Measurements from ENCODE around the gene CLEC2D. TPM values are rescaled to one million over a fixed set of nuclear protein-coding genes. Genes with fewer than 3 reads are reported as not detected.
"Not testable (repeated sequence)": the region's sequence is repeated elsewhere in the genome, so short reads cannot be mapped to it uniquely, and the experiment has no call there.

CLEC2D gene
- total and polyA plus RNA-seq, 2 donors (not counting 1 experiment from before 2014, with no cell fraction given), result 2.5 to 5.1 TPM

- Histone ChIP-seq H3K27ac (ENCODE audit: insufficient read depth, low read length) (no peak overlapping the region), H3K4me2 (ENCODE audit: extremely low read depth, insufficient read depth, low read length) (no peak overlapping the region), H3K36me3 (ENCODE audit: control insufficient read depth, insufficient read depth, low read length) (no peaks in the 10 kb centered on the region), H3K27me3 (ENCODE audit: control insufficient read depth, insufficient read depth, low read length) (no peaks in the 10 kb centered on the region), H3K9ac (ENCODE audit: insufficient read depth, low read length) (no peak overlapping the region), H3K9me3 (ENCODE audit: control insufficient read depth, insufficient read depth, low read depth, low read length) (no peaks in the 10 kb centered on the region), H3K79me2 (ENCODE audit: control insufficient read depth, insufficient read depth, low read length) (no peaks in the 10 kb centered on the region), H4K20me1 (ENCODE audit: control insufficient read depth, extremely low read depth, insufficient read depth, low read length) (no peaks in the 10 kb centered on the region), H3K4me1 (ENCODE audit: control insufficient read depth, extremely low read depth, insufficient read depth, low read length) (peaks cover 9% of the 10 kb centered on the region), H3K4me3 (replicated peaks in 1 of 4; ENCODE audit: control extremely low read depth in 1 of 4, insufficient read depth in 1 of 4, low read depth in 3 of 4, low read length in 4 of 4) (no peak overlapping the region), H2AFZ (ENCODE audit: low read length) (no peak overlapping the region)
- DNase-seq (ENCODE audit: low read depth in 2 of 2), result no peak
- no peak for TF ChIP-seq CTCF (conservative IDR thresholded peaks at IDR 0.05 in 1 of 2, IDR thresholded peaks at IDR 0.05 in 1 of 2; ENCODE audit: low read depth in 1 of 2, low read length in 2 of 2)
- no peak for TF ChIP-seq EZH2 (IDR thresholded peaks at IDR 0.05; ENCODE audit: low read length, missing control alignments)
Measured at GRCh38 chr12:9674226-9674590, 4.7 kb downstream of the CLEC2D start.

DNA sequence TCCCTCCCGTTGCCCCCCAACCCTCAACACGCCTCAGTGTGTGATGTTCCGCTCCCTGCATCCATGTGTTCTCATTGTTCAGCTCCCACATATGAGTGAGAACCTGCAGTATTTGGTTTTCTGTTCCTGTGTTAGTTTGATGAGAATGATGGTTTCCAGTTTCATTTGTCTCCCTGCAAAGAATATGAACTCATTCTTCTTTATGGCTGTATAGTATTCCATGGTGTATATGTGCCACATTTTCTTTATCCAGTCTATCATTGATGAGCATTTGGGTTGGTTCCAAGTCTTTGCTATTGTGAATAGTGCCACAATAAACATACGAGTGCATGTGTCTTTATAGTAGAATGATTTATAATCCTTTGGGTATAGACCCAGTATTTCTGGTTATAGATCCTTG is 13.0 kb downstream of the CLEC2D start:
- not testable (repeated sequence) for H4K20me1 ChIP-seq (ENCODE audit: control insufficient read depth, extremely low read depth, insufficient read depth, low read length); H3K9ac ChIP-seq (ENCODE audit: insufficient read depth, low read length); H3K27ac ChIP-seq (ENCODE audit: insufficient read depth, low read length); H3K79me2 ChIP-seq (ENCODE audit: control insufficient read depth, insufficient read depth, low read length); H3K4me3 ChIP-seq (replicated peaks in 1 of 4; ENCODE audit: control extremely low read depth in 1 of 4, insufficient read depth in 1 of 4, low read depth in 3 of 4, low read length in 4 of 4); H3K4me1 ChIP-seq (ENCODE audit: control insufficient read depth, extremely low read depth, insufficient read depth, low read length); H3K36me3 ChIP-seq (ENCODE audit: control insufficient read depth, insufficient read depth, low read length); H3K4me2 ChIP-seq (ENCODE audit: extremely low read depth, insufficient read depth, low read length); H3K27me3 ChIP-seq (ENCODE audit: control insufficient read depth, insufficient read depth, low read length); DNase-seq (ENCODE audit: low read depth in 2 of 2); H3K9me3 ChIP-seq (ENCODE audit: control insufficient read depth, insufficient read depth, low read depth, low read length); H2AFZ ChIP-seq (ENCODE audit: low read length)

GRCh38 chr12:9682949-9683348 is 13.4 kb downstream of the CLEC2D start:
- not testable (repeated sequence) for H3K9me3 ChIP-seq (ENCODE audit: control insufficient read depth, insufficient read depth, low read depth, low read length); H2AFZ ChIP-seq (ENCODE audit: low read length); H3K36me3 ChIP-seq (ENCODE audit: control insufficient read depth, insufficient read depth, low read length); H3K27me3 ChIP-seq (ENCODE audit: control insufficient read depth, insufficient read depth, low read length); H3K4me1 ChIP-seq (ENCODE audit: control insufficient read depth, extremely low read depth, insufficient read depth, low read length); DNase-seq (ENCODE audit: low read depth in 2 of 2); H3K4me3 ChIP-seq (replicated peaks in 1 of 4; ENCODE audit: control extremely low read depth in 1 of 4, insufficient read depth in 1 of 4, low read depth in 3 of 4, low read length in 4 of 4); H3K9ac ChIP-seq (ENCODE audit: insufficient read depth, low read length); H3K79me2 ChIP-seq (ENCODE audit: control insufficient read depth, insufficient read depth, low read length); H4K20me1 ChIP-seq (ENCODE audit: control insufficient read depth, extremely low read depth, insufficient read depth, low read length); H3K27ac ChIP-seq (ENCODE audit: insufficient read depth, low read length); H3K4me2 ChIP-seq (ENCODE audit: extremely low read depth, insufficient read depth, low read length)

- not testable (repeated sequence) for H2AFZ ChIP-seq (ENCODE audit: low read length); H3K9me3 ChIP-seq (ENCODE audit: control insufficient read depth, insufficient read depth, low read depth, low read length); H3K27me3 ChIP-seq (ENCODE audit: control insufficient read depth, insufficient read depth, low read length); DNase-seq (ENCODE audit: low read depth in 2 of 2); H3K79me2 ChIP-seq (ENCODE audit: control insufficient read depth, insufficient read depth, low read length); H3K9ac ChIP-seq (ENCODE audit: insufficient read depth, low read length); H3K27ac ChIP-seq (ENCODE audit: insufficient read depth, low read length); H3K4me3 ChIP-seq (replicated peaks in 1 of 4; ENCODE audit: control extremely low read depth in 1 of 4, insufficient read depth in 1 of 4, low read depth in 3 of 4, low read length in 4 of 4); H3K4me2 ChIP-seq (ENCODE audit: extremely low read depth, insufficient read depth, low read length); H3K36me3 ChIP-seq (ENCODE audit: control insufficient read depth, insufficient read depth, low read length); H3K4me1 ChIP-seq (ENCODE audit: control insufficient read depth, extremely low read depth, insufficient read depth, low read length); H4K20me1 ChIP-seq (ENCODE audit: control insufficient read depth, extremely low read depth, insufficient read depth, low read length)
Measured at GRCh38 chr12:9685366-9685765, 15.9 kb downstream of the CLEC2D start.

All from fibroblast of lung (primary cell).